Loucy (cell line): ENCODE data around the gene PDZD4.
A peak's percentile ranks its signal among the peaks of the same experiment; 100 is the strongest.

Experiments used
- H2AFZ ChIP-seq: fragments of 200-600 bp; sonication (generic); 2 replicates; pipeline ENCODE4 v1.6.0; 2016; ENCODE audit warnings: antibody characterized with exemption, mild to moderate bottlenecking, low read length, moderate library complexity
- H3F3A ChIP-seq: fragments of 200-600 bp; 2 replicates; pipeline ENCODE4 v1.6.0; 2016; ENCODE audit warnings: antibody characterized with exemption, low read depth, mild to moderate bottlenecking
- H3K27me3 ChIP-seq: fragments of 200-600 bp; sonication (generic); 2 replicates; pipeline ENCODE4 v1.6.1; 2014; ENCODE audit warnings: low read length, mild to moderate bottlenecking; ENCODE audit not compliant: insufficient read depth, poor library complexity, severe bottlenecking
- H3K36me3 ChIP-seq: fragments of 200-600 bp; sonication (generic); 2 replicates; pipeline ENCODE4 v1.6.1; 2016; ENCODE audit warnings: low read length; ENCODE audit not compliant: insufficient read depth
- H3K4me1 ChIP-seq: fragments of 200-600 bp; sonication (generic); 2 replicates; pipeline ENCODE4 v1.5.1; 2014; ENCODE audit warnings: low read length, mild to moderate bottlenecking; ENCODE audit not compliant: insufficient read depth, poor library complexity, severe bottlenecking
- H3K4me2 ChIP-seq: fragments of 200-600 bp; sonication (generic); 2 replicates; pipeline ENCODE4 v1.6.0; 2014; ENCODE audit warnings: antibody characterized with exemption, low read length, low read depth, mild to moderate bottlenecking; ENCODE audit not compliant: poor library complexity, severe bottlenecking
- H3K4me3 ChIP-seq: fragments of 200-600 bp; sonication (generic); 2 replicates; pipeline ENCODE4 v1.5.1; 2014; ENCODE audit warnings: low read length, mild to moderate bottlenecking, mixed read lengths; ENCODE audit not compliant: poor library complexity, severe bottlenecking
- H3K79me2 ChIP-seq: fragments of 200-600 bp; sonication (generic); 2 replicates; pipeline ENCODE4 v1.6.1; 2014; ENCODE audit warnings: low read length; ENCODE audit not compliant: insufficient read depth
- H3K9ac ChIP-seq: fragments of 200-600 bp; sonication (generic); 2 replicates; pipeline ENCODE4 v1.6.0; 2014; ENCODE audit warnings: mild to moderate bottlenecking, low read depth, low read length, moderate library complexity; ENCODE audit not compliant: poor library complexity, severe bottlenecking
- H3K9me2 ChIP-seq: fragments of 200-600 bp; sonication (generic); replicated peaks from 2 replicates; pipeline ENCODE4 v1.6.1; 2016; ENCODE audit warnings: low read depth, low read length, mixed read lengths
- H3K9me3 ChIP-seq: fragments of 200-600 bp; sonication (generic); 2 replicates; pipeline ENCODE4 v1.6.1; 2014; ENCODE audit warnings: mild to moderate bottlenecking, antibody characterized with exemption, low read length, low read depth; ENCODE audit not compliant: insufficient read depth
- H4K20me1 ChIP-seq: fragments of 200-600 bp; sonication (generic); 2 replicates; pipeline ENCODE4 v1.6.0; 2014; ENCODE audit warnings: antibody characterized with exemption, low read length, mild to moderate bottlenecking; ENCODE audit not compliant: insufficient read depth, poor library complexity, severe bottlenecking
- CTCF ChIP-seq: fragments of 200-600 bp; sonication (generic); conservative IDR thresholded peaks from 2 replicates; pipeline ENCODE4 v1.5.1; 2014; ENCODE audit warnings: mild to moderate bottlenecking, antibody characterized with exemption, low read length
- EZH2phosphoT487 ChIP-seq: fragments of 200-600 bp; IDR thresholded peaks from 2 replicates; pipeline ENCODE4 v1.6.1; 2018; ENCODE audit warnings: antibody characterized with exemption, mild to moderate bottlenecking, moderate library complexity, borderline replicate concordance

The PDZD4 gene

GRCh38 chrX:153769865-153770600, 60.3 kb downstream of the PDZD4 start:
- TF ChIP-seq EZH2phosphoT487 (no peak), CTCF (no peak)
- no peaks in the 10 kb centered on the region for H3K9me3 ChIP-seq
- H3K36me3 ChIP-seq: no peaks in the 10 kb centered on the region
- H3K9me2 ChIP-seq: no peaks in the 10 kb centered on the region
- peaks cover 4% of the 10 kb centered on the region for H3K4me1 ChIP-seq
- no peaks in the 10 kb centered on the region for H3K79me2 ChIP-seq
- H3K4me3 ChIP-seq: no peak overlapping the region
- H3K27me3 ChIP-seq: no peaks in the 10 kb centered on the region
- H2AFZ ChIP-seq: no peak overlapping the region
- H3F3A ChIP-seq: no peaks in the 10 kb centered on the region
- no peaks in the 10 kb centered on the region for H4K20me1 ChIP-seq
- no peak overlapping the region for H3K4me2 ChIP-seq
- no peak overlapping the region for H3K9ac ChIP-seq

- H2AFZ ChIP-seq: no peak overlapping the region
- no peaks in the 10 kb centered on the region for H3K9me2 ChIP-seq
- H3F3A ChIP-seq: no peaks in the 10 kb centered on the region
- no peaks in the 10 kb centered on the region for H3K79me2 ChIP-seq
- no peak overlapping the region for H3K9ac ChIP-seq
- H4K20me1 ChIP-seq: no peaks in the 10 kb centered on the region
- H3K4me1 ChIP-seq: peaks cover 4% of the 10 kb centered on the region
- TF ChIP-seq EZH2phosphoT487 (no peak), CTCF (no peak)
- no peak overlapping the region for H3K4me2 ChIP-seq
- no peaks in the 10 kb centered on the region for H3K9me3 ChIP-seq
- H3K4me3 ChIP-seq: no peak overlapping the region
- no peaks in the 10 kb centered on the region for H3K27me3 ChIP-seq
- no peaks in the 10 kb centered on the region for H3K36me3 ChIP-seq
These were observed 61.0 kb downstream of the PDZD4 start for GRCh38 chrX:153769158-153769864.

- Histone ChIP-seq H2AFZ (no peak overlapping the region), H3K4me2 (no peak overlapping the region)
- TF ChIP-seq CTCF: 0 out of 2 replicates have a peak, but pooled peaks have one; percentile 27
- TF ChIP-seq EZH2phosphoT487: no peak
These were observed 61.8 kb downstream of the PDZD4 start for GRCh38 chrX:153768311-153769157.

More at GRCh38 chrX:153768311-153769157, 61.8 kb downstream of the PDZD4 start:
- H3K9me3 ChIP-seq: no peaks in the 10 kb centered on the region
- H3K36me3 ChIP-seq: no peaks in the 10 kb centered on the region
- H3K4me3 ChIP-seq: no peak overlapping the region
- H3K9ac ChIP-seq: no peak overlapping the region
- H3K4me1 ChIP-seq: peaks cover 4% of the 10 kb centered on the region
- no peaks in the 10 kb centered on the region for H3K79me2 ChIP-seq
- no peaks in the 10 kb centered on the region for H4K20me1 ChIP-seq
- H3K9me2 ChIP-seq: no peaks in the 10 kb centered on the region
- no peaks in the 10 kb centered on the region for H3K27me3 ChIP-seq
- no peaks in the 10 kb centered on the region for H3F3A ChIP-seq
